B cell (primary cell): ENCODE measurements around the gene HOXA9. TPM values are rescaled to one million over a fixed set of nuclear protein-coding genes. Genes with fewer than 3 reads are reported as not detected.
A peak's percentile ranks its signal among the peaks of the same experiment; 100 is the strongest.

Experiments
- ATAC-seq: fragments of 200-7000 bp; cut with Tn5 transposase; one replicate; pipeline ENCODE4 v1.10.0; 2021; ENCODE audit warnings: low read depth, mild to moderate bottlenecking, moderate number of reproducible peaks, moderate library complexity
- CTCF ChIA-PET: fragments of 350-600 bp; sonication (Branson Sonifier 250); formaldehyde crosslinking; loops from one replicate; lab custom pipeline; 2021; ENCODE audit warnings: antibody characterized with exemption, inconsistent platforms; lab: Charles Lee
- POLR2A ChIA-PET: fragments of 350-600 bp; sonication (Branson Sonifier 250); formaldehyde crosslinking; loops from one replicate; lab custom pipeline; 2021; ENCODE audit warnings: antibody characterized with exemption; lab: Charles Lee
- DNase-seq: peaks from one replicate; pipeline ENCODE4 v3.0.0; 2013
- H2AFZ ChIP-seq: 2 replicates; pipeline ENCODE4 v1.6.1; 2012; ENCODE audit warnings: mild to moderate bottlenecking, low read depth, low read length; ENCODE audit not compliant: insufficient read depth, poor library complexity, severe bottlenecking
- H3K27ac ChIP-seq, 2 donors: 1 replicate in 1 of 2; 2 replicates in 1 of 2; pipeline ENCODE4 v1.5.1; 2012 to 2013; ENCODE audit warnings: low read length in 2 of 2, mild to moderate bottlenecking in 2 of 2, moderate library complexity in 1 of 2
- H3K27me3 ChIP-seq, 4 experiments: fragments of 200-600 bp in 1 of 4; sonication (generic) in 1 of 4; replicated peaks in 1 of 4; 1 replicate in 2 of 4; 2 replicates in 2 of 4; pipeline versions ENCODE4 v1.6.1 to v1.7.0; 2013 to 2016; ENCODE audit warnings: low read length in 3 of 4, mild to moderate bottlenecking in 2 of 4, mixed read lengths in 1 of 4, moderate library complexity in 1 of 4; ENCODE audit not compliant: insufficient read depth in 4 of 4, control insufficient read depth in 3 of 4; ENCODE audit errors: control extremely low read depth in 1 of 4
- H3K36me3 ChIP-seq, 2 experiments: replicated peaks in 1 of 2; 1 replicate in 1 of 2; 2 replicates in 1 of 2; pipeline versions ENCODE4 v1.6.1 to v1.7.1; 2013; ENCODE audit warnings: low read length in 1 of 2; ENCODE audit not compliant: insufficient read depth in 2 of 2, control insufficient read depth in 1 of 2; ENCODE audit errors: control extremely low read depth in 1 of 2, extremely low read depth in 1 of 2
- H3K4me1 ChIP-seq, 2 donors: fragments of 200-600 bp in 1 of 2; sonication (generic) in 1 of 2; 1 replicate in 1 of 2; 2 replicates in 1 of 2; pipeline versions ENCODE4 v1.5.1 to v1.6.1; 2013 to 2017; ENCODE audit warnings: low read length in 2 of 2; ENCODE audit not compliant: control insufficient read depth in 2 of 2, insufficient read depth in 2 of 2
- H3K4me2 ChIP-seq: replicated peaks from 2 replicates; pipeline ENCODE3; 2012; ENCODE audit warnings: mild to moderate bottlenecking, low read depth, low read length; ENCODE audit not compliant: poor library complexity, severe bottlenecking
- H3K4me3 ChIP-seq, 5 experiments: fragments of 200-600 bp in 1 of 5; sonication (generic) in 1 of 5; 1 replicate in 3 of 5; 2 replicates in 2 of 5; pipeline versions ENCODE4 v1.5.1 to v1.7.0; 2011 to 2016; ENCODE audit warnings: low read length in 4 of 5, mild to moderate bottlenecking in 4 of 5, low read depth in 2 of 5, control low read depth in 1 of 5, moderate library complexity in 1 of 5; ENCODE audit not compliant: insufficient read depth in 1 of 5; ENCODE audit errors: control extremely low read depth in 1 of 5, extremely low read depth in 1 of 5
- H3K79me2 ChIP-seq: fragments of 200-600 bp; sonication (generic); one replicate; pipeline ENCODE4 v1.6.0; 2016; ENCODE audit warnings: low read length; ENCODE audit not compliant: control insufficient read depth, insufficient read depth
- H3K9ac ChIP-seq: fragments of 200-600 bp; sonication (generic); 2 replicates; pipeline ENCODE4 v1.6.1; 2017; ENCODE audit warnings: mild to moderate bottlenecking, low read length, moderate library complexity
- H3K9me3 ChIP-seq, 3 donors: one replicate each; pipeline versions ENCODE4 v1.6.1 to v1.7.1; 2013; ENCODE audit warnings: low read length in 2 of 3; ENCODE audit not compliant: control insufficient read depth in 2 of 3, insufficient read depth in 1 of 3; ENCODE audit errors: control extremely low read depth in 1 of 3
- H4K20me1 ChIP-seq: 2 replicates; pipeline ENCODE4 v1.6.0; 2012; ENCODE audit warnings: mild to moderate bottlenecking, low read length; ENCODE audit not compliant: insufficient read depth, control insufficient read depth, poor library complexity, severe bottlenecking
- H3K27ac Mint-ChIP-seq: one replicate; pipeline ENCODE4 v1.8.0; 2021; ENCODE audit warnings: mixed read lengths
- H3K27me3 Mint-ChIP-seq: one replicate; pipeline ENCODE4 v1.8.0; 2021; ENCODE audit warnings: mixed read lengths
- H3K4me1 Mint-ChIP-seq: one replicate; pipeline ENCODE4 v1.8.0; 2021; ENCODE audit warnings: mixed read lengths
- H3K4me3 Mint-ChIP-seq: one replicate; pipeline ENCODE4 v1.8.0; 2021; ENCODE audit warnings: mixed read lengths
- H3K9me3 Mint-ChIP-seq: one replicate; pipeline ENCODE4 v1.8.0; 2022; ENCODE audit warnings: mixed read lengths; ENCODE audit not compliant: insufficient read depth
- CTCF ChIP-seq: fragments of 200-600 bp; IDR thresholded peaks from one replicate; pipeline ENCODE4 v1.8.0; 2022; ENCODE audit warnings: antibody characterized with exemption, mild to moderate bottlenecking
- EZH2 ChIP-seq: IDR thresholded peaks from 2 replicates; pipeline ENCODE4 v1.6.1; 2012; ENCODE audit warnings: borderline replicate concordance, low read depth, mild to moderate bottlenecking, moderate library complexity, low read length; ENCODE audit not compliant: insufficient read depth, poor library complexity, severe bottlenecking
- WGBS: methylation state at CpG from one replicate; pipeline ENCODE4 v1.1.5; 2013; ENCODE audit warnings: missing lambda C conversion rate; ENCODE audit not compliant: insufficient coverage; 5-methylcytosine and 5-hydroxymethylcytosine counted together
- intact Hi-C: fragments of 100-400 bp; cut with micrococcal nuclease; formaldehyde crosslinking; loops from one replicate; pipeline ENCODE4 v1.10.0; 2022
- polyA plus RNA-seq: library from polyadenylated mRNA; depleted of rRNA; stranded (reverse); fragments of >200 nt; gene quantifications from 2 replicates; pipeline ENCODE4 v1.2.3, GENCODE V29; 2012
- total RNA-seq, 2 donors: library from RNA; stranded (reverse); fragments of 120-200 nt in 1 of 2; gene quantifications; 1 replicate in 1 of 2; 2 replicates in 1 of 2; pipeline versions ENCODE4 v1.2.3 to v1.2.4, GENCODE V29; 2013 to 2022

HOXA9 gene
- total and polyA plus RNA-seq, 2 donors (not counting 1 experiment from before 2014, with no cell fraction given): 0.07 TPM; not detected in 1

GRCh38 chr7:27192546-27193334 lies 27.4 kb upstream of the HOXA9 start:
- intact Hi-C loops: loop anchor here (10.0 kb wide), 1 partner anchor 412 kb away; no protein-coding TSS in a partner anchor
- WGBS: 5% methylated on average over 73 of the region's 78 CpGs
- H3K4me1 ChIP-seq: peaks cover 35 to 65% of the 10 kb centered on the region in 2 donors
- no peak overlapping the region for H3K27ac ChIP-seq
- ATAC-seq: peak; percentile 59
- Mint-ChIP-seq H3K9me3 (no peaks in the 10 kb centered on the region), H3K27me3 (peaks cover 86% of the 10 kb centered on the region), H3K4me1 (peaks cover 31% of the 10 kb centered on the region), H3K4me3 (peak overlapping the region; percentile 83), H3K27ac (no peak overlapping the region)
- H3K79me2 ChIP-seq: no peaks in the 10 kb centered on the region
- H3K36me3 ChIP-seq: no peaks in the 10 kb centered on the region
- TF ChIP-seq CTCF (no peak), EZH2 (peak; percentile 64)
- DNase-seq: peak; percentile 71
- POLR2A ChIA-PET: interaction anchor here (0.5 to 0.7 kb wide), 3 partner anchors 18 to 78 kb away, joined by 3 to 4 read pairs (median 4); no protein-coding TSS in a partner anchor
- H2AFZ ChIP-seq: peak overlapping the region; percentile 23
- peak overlapping the region; percentile 75 for H3K4me2 ChIP-seq
- CTCF ChIA-PET: interaction anchor here (0.6 to 1.3 kb wide), 9 partner anchors 8 to 728 kb away, joined by 3 to 5 read pairs (median 3); no protein-coding TSS in a partner anchor
- H4K20me1 ChIP-seq: no peaks in the 10 kb centered on the region
- H3K4me3 ChIP-seq: peak overlapping the region in 3 of 5 experiments; percentile 15 to 45 (median 36)
- peaks cover 2 to 54% (median 6%) of the 10 kb centered on the region in 3 donors for H3K9me3 ChIP-seq
- H3K9ac ChIP-seq: peak overlapping the region; percentile 36
- H3K27me3 ChIP-seq: peaks cover 3 to 91% (median 79%) of the 10 kb centered on the region in 4 experiments
